Astrocyte of the cerebellum (primary cell): ENCODE results near the gene DNAJC30.

Experiments
- DNase-seq: peaks from one replicate; pipeline ENCODE4 v3.0.0-alpha.2; 2011; ENCODE audit warnings: low read depth
- H3K4me3 ChIP-seq: 2 replicates; pipeline ENCODE4 v1.5.1; 2011; ENCODE audit warnings: mild to moderate bottlenecking, low read depth, low read length, moderate library complexity
- in situ Hi-C: cut with HindIII; loops from 2 replicates; pipeline ENCODE4 v1.10.0; 2017; ENCODE audit warnings: low sequenced_read_pairs
- TF ChIP-seq, protein P1 (sequence below): IDR thresholded peaks from 2 replicates; pipeline ENCODE4 v1.5.1; 2012; ENCODE audit warnings: low read length, low read depth, moderate library complexity, mild to moderate bottlenecking; ENCODE audit errors: missing control alignments

DNAJC30 gene

GRCh38 chr7:73645643-73646174, 37.5 kb downstream of the DNAJC30 start:
- in situ Hi-C loops = no loop called here
- TF ChIP-seq, protein P1, sequence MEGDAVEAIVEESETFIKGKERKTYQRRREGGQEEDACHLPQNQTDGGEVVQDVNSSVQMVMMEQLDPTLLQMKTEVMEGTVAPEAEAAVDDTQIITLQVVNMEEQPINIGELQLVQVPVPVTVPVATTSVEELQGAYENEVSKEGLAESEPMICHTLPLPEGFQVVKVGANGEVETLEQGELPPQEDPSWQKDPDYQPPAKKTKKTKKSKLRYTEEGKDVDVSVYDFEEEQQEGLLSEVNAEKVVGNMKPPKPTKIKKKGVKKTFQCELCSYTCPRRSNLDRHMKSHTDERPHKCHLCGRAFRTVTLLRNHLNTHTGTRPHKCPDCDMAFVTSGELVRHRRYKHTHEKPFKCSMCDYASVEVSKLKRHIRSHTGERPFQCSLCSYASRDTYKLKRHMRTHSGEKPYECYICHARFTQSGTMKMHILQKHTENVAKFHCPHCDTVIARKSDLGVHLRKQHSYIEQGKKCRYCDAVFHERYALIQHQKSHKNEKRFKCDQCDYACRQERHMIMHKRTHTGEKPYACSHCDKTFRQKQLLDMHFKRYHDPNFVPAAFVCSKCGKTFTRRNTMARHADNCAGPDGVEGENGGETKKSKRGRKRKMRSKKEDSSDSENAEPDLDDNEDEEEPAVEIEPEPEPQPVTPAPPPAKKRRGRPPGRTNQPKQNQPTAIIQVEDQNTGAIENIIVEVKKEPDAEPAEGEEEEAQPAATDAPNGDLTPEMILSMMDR = no peak
- no peak for DNase-seq
- H3K4me3 ChIP-seq = no peak overlapping the region

GRCh38 chr7:73644688-73645286, 38.5 kb downstream of the DNAJC30 start:
- in situ Hi-C loops = no loop called here
- no peak overlapping the region for H3K4me3 ChIP-seq
- TF ChIP-seq, protein P1 = no peak
- no peak for DNase-seq

DNA sequence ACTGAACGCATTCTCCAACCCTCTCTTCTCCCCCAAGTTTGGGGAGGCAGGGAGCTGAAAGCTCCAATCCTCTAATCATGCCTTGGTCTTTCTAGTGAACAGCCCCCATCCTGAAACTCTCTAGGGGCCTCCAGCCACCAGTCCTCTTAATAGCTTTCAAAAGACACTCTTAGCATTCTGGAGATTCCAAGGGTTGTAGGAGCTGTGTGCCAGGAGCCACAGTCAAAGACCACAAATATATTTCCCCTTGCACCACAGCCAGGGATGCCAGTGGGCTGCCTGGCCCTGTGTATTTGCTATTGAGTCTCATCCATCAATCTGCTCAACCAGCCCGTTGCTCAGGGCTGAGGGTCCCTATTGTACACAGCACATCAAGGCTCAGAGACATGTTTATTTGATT, 40.4 kb downstream of the DNAJC30 start:
- TF ChIP-seq, protein P1 = no peak
- in situ Hi-C loops = no loop called here
- no peak for DNase-seq
- no peak overlapping the region for H3K4me3 ChIP-seq

DNA sequence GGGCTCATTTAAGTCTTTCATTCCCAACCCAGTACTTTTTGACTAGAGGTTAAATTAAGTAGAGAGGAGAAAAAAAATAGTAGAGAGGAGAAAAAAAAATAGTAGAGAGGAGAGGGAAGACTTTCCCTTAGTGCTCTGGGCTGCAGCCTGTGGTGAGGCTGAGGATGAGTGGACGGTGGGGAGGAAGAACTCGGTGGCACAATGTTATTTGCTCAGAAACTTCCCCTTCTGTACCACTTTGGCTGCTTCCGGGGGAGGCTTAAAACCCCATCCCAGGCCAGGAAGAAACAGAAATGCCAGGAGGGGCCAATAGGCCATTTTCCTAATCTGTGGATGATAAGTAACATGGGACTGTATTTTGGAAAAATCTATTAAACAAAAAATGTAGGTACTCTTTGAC, 44.3 kb downstream of the DNAJC30 start:
- DNase-seq = no peak
- in situ Hi-C loops = no loop called here
- TF ChIP-seq, protein P1 = no peak
- H3K4me3 ChIP-seq = no peak overlapping the region

- TF ChIP-seq, protein P1 = no peak
- DNase-seq = no peak
These were observed 47.6 kb downstream of the DNAJC30 start for GRCh38 chr7:73635428-73636200.

DNA sequence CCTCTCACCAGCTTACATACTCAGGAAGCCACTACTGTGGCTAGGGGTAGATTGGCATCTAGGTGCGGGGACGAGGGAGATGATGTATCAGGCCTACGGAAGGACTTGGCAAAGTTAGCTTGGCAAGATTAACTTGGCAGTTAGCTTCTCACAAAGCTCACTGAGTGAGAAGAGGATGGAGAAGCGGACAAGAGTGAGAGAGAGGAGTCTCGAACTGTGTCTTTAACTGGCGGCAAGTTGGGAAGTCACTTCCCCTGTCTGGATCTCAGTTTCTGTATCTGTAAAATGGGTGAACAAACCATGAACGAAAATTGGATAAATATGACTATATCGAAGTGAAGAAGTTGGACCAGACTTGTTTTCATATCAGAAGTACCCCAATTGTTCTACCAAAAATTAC, 49.4 kb downstream of the DNAJC30 start:
- no peak overlapping the region for H3K4me3 ChIP-seq
- in situ Hi-C loops = no loop called here
- TF ChIP-seq, protein P1 = no peak
- no peak for DNase-seq

More at GRCh38 chr7:73635428-73636200, 47.6 kb downstream of the DNAJC30 start:
- in situ Hi-C loops = no loop called here
- no peak overlapping the region for H3K4me3 ChIP-seq
